Measurements from ENCODE around the gene MYADML2. TPM values are rescaled to one million over a fixed set of nuclear protein-coding genes. Genes with fewer than 3 reads are reported as not detected.

MYADML2 gene
- total RNA-seq, 1 experiment from 2014 or later = not detected

GRCh38 chr17:81966343-81967243, 19.6 kb upstream of the MYADML2 start:
- no peak overlapping the region for H3K27ac ChIP-seq

DNA sequence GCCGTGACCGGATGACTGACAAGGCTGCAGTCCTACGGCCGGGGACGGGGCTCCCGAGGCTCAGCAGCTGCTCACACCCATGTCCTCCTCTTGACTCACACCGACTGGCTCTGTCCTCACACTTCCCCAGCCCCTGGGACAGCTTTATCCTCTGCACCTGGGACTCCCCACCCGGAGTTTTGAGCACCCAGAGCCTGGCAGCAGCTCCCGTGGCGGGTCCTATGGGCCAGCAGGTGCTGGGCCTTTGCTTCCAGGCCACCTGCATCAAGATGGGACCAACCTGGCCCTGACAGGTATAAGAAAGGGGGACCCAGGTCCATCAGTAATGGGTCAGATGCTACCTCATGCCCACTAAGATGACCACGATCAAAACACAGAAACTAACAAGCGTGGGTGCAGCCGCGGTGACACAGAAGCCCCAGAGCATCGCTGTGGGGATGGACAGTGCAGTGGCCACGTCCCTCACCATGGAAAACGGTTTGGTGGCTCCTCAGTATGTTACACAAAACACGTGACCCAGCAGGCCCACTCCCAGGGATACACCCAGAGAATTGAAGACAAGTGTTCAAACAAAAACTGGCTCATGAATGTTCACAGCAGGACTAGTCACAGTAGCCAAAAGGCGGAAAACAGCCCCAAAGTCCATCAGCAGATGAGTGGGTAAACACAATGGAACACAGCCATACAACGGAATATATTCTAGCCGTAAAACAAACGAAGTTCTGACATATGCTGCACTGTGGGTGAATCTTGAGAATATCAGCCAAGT, 17.2 kb upstream of the MYADML2 start:
- no peak overlapping the region for H3K4me3 ChIP-seq
- TF ChIP-seq, protein P1, sequence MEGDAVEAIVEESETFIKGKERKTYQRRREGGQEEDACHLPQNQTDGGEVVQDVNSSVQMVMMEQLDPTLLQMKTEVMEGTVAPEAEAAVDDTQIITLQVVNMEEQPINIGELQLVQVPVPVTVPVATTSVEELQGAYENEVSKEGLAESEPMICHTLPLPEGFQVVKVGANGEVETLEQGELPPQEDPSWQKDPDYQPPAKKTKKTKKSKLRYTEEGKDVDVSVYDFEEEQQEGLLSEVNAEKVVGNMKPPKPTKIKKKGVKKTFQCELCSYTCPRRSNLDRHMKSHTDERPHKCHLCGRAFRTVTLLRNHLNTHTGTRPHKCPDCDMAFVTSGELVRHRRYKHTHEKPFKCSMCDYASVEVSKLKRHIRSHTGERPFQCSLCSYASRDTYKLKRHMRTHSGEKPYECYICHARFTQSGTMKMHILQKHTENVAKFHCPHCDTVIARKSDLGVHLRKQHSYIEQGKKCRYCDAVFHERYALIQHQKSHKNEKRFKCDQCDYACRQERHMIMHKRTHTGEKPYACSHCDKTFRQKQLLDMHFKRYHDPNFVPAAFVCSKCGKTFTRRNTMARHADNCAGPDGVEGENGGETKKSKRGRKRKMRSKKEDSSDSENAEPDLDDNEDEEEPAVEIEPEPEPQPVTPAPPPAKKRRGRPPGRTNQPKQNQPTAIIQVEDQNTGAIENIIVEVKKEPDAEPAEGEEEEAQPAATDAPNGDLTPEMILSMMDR (conservative IDR thresholded peaks at IDR 0.05) = no peak
- CTCF ChIA-PET = interaction anchor here (0.7 kb wide), 1 partner anchor 353 kb away, joined by 4 read pairs; no protein-coding TSS in a partner anchor
- no TSS peak for BruUV-seq (replicated peaks)
- no peaks in the 10 kb centered on the region for H3K27me3 ChIP-seq (ENCODE audit: insufficient read depth, low read depth)
- H3F3A ChIP-seq (ENCODE audit: insufficient read depth, low read depth) = peaks cover 16% of the 10 kb centered on the region
- H3K27ac ChIP-seq = no peak overlapping the region
- no peaks in the 10 kb centered on the region for H3K79me2 ChIP-seq (ENCODE audit: low read depth)
- no peak overlapping the region for H3K4me2 ChIP-seq
- H3K9me3 ChIP-seq (ENCODE audit: insufficient read depth, low read depth) = no peaks in the 10 kb centered on the region
- H4K20me1 ChIP-seq (ENCODE audit: insufficient read depth) = no peaks in the 10 kb centered on the region
- DNase-seq = no peak
- H3K9me2 ChIP-seq (ENCODE audit: insufficient read depth) = no peaks in the 10 kb centered on the region
- H2AFZ ChIP-seq = no peak overlapping the region
- intact Hi-C loops (cut with micrococcal nuclease; ENCODE audit: unreplicated experiment) = no loop called here
- H3K4me1 ChIP-seq (replicated peaks; ENCODE audit: insufficient read depth) = no peaks in the 10 kb centered on the region
- H3K36me3 ChIP-seq (ENCODE audit: low read depth) = no peaks in the 10 kb centered on the region
- POLR2A ChIA-PET (ENCODE audit: unreplicated experiment) = interaction anchor here (0.7 kb wide), 1 partner anchor 170 kb away, joined by 5 read pairs; no protein-coding TSS in a partner anchor

More at GRCh38 chr17:81966343-81967243, 19.6 kb upstream of the MYADML2 start:
- no peaks in the 10 kb centered on the region for H3K79me2 ChIP-seq (ENCODE audit: low read depth)
- H3K4me1 ChIP-seq (replicated peaks; ENCODE audit: insufficient read depth) = no peaks in the 10 kb centered on the region
- H3K4me3 ChIP-seq = no peak overlapping the region
- no peak overlapping the region for H3K4me2 ChIP-seq
- H4K20me1 ChIP-seq (ENCODE audit: insufficient read depth) = no peaks in the 10 kb centered on the region
- no peak for TF ChIP-seq EZH2 (IDR thresholded peaks at IDR 0.05; ENCODE audit: low read depth)
- TF ChIP-seq, protein P1 (conservative IDR thresholded peaks at IDR 0.05) = no peak
- ChIA-PET POLR2A (ENCODE audit: unreplicated experiment) (interaction anchor here (0.6 kb wide), 1 partner anchor 112 kb away, joined by 4 read pairs; no protein-coding TSS in a partner anchor), CTCF (no interaction called here)
- H2AFZ ChIP-seq = no peak overlapping the region
- intact Hi-C loops (cut with micrococcal nuclease; ENCODE audit: unreplicated experiment) = loop anchor here (5.0 kb wide), 1 partner anchor 36 kb away; no protein-coding TSS in a partner anchor
- H3K27me3 ChIP-seq (ENCODE audit: insufficient read depth, low read depth) = no peaks in the 10 kb centered on the region
- H3K9me2 ChIP-seq (ENCODE audit: insufficient read depth) = no peaks in the 10 kb centered on the region
- BruUV-seq (replicated peaks) = no TSS peak
- peaks cover 16% of the 10 kb centered on the region for H3F3A ChIP-seq (ENCODE audit: insufficient read depth, low read depth)
- no peak for DNase-seq
- no peaks in the 10 kb centered on the region for H3K36me3 ChIP-seq (ENCODE audit: low read depth)
- no peaks in the 10 kb centered on the region for H3K9me3 ChIP-seq (ENCODE audit: insufficient read depth, low read depth)

All from PC-9 (cell line).